ENCODE data around the gene TRIM7.

- TF ChIP-seq POLR2A (IDR thresholded peaks at IDR 0.05) = no peak
- no peak for TF ChIP-seq CTCF (IDR thresholded peaks at IDR 0.05)
Observed at GRCh38 chr5:181149355-181149754, 55.6 kb downstream of the TRIM7 start.

Measured in esophagus squamous epithelium (tissue), 4 donors.